NCI-H446 treated with DMSO at 0.1 percent for 48 hours (cell line): ENCODE data around the gene ALOX5AP.

ENCODE experiments used
- DNase-seq: peaks from one replicate; lab custom pipeline; 2025; lab: John Stamatoyannopoulos, UW

Gene ALOX5AP

DNA sequence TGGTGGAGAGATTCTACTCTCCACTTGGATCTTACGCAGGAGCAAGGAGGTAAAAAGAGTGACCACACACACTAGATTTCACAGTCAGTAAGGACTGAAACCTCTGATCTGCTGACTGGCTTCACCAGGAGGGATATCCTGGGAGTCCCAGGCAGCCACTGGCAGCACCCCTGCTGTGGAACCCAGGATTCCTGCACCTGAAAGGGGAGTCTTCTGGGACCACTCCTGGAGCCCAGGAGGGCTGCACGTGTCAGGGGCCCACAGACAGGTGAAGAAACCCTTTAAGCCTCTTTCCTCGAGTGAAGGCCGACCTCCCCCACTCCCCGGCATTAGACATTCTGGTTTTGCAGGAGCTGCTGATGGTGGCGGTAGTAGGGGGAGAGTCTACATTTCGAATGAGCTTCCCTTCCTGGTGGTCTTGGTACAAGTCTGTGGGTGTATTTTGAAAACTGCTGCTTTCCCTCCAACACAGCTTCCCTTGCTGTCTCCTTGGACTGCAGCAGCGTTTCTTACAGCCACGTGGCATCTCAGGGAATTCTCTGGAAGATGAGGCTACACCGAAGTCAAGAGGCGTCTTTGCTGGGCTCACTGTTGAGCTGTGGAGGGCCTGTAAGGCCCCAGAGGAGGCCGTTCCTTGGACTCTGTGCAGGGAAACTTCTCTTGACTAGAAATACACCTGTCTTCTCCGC is 62.6 kb downstream of the ALOX5AP start:
- no peak for DNase-seq

DNA sequence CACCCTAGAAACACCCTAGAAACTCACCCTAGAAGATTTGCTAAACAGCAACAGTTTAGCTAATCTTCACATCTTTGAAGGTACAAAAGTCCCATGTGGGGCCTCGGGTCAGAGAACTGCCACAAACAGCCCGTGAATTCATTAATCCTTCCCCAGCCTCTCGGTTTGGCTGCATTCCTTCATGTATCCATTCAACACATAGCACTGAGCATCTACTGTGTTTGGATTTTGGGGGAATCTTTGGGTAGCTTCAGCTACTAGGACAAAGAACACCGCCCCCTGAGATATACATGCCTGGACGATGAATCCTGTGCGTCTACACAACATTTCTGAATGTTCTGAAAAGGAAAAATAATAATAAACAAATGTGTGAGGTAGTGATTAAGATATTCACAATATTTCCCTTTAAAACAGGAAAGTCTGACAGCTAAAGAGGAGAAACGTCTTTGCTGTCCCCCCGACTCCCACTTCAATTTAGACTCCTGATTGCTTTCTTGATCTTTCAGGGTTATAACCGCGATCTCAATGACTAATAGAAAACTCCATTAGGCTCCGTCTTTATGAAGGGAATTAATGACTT is 63.5 kb downstream of the ALOX5AP start:
- DNase-seq: no peak

DNA sequence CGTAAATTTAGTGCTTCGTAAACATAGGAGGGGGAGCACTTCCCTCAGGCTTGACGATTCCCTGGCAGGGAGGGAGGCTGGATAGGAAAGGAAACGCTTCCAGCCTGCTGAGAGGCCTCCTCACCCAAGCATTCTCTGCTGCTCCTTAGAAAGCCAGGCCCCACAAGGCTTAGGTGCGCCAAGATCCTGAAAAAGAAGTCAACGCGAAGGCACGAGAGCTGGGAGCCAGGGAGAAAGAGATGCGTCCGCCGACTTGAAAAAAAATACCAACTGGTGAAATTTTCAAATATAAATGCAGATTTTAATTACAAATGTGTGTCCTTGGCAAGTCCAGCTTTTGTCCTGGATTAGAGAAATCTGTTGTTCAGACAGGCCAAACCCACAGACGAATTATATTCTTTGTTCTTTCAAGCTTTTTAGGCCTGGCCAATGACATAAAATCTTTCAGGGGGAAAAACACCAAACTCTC is 64.0 kb downstream of the ALOX5AP start:
- DNase-seq: no peak

DNA sequence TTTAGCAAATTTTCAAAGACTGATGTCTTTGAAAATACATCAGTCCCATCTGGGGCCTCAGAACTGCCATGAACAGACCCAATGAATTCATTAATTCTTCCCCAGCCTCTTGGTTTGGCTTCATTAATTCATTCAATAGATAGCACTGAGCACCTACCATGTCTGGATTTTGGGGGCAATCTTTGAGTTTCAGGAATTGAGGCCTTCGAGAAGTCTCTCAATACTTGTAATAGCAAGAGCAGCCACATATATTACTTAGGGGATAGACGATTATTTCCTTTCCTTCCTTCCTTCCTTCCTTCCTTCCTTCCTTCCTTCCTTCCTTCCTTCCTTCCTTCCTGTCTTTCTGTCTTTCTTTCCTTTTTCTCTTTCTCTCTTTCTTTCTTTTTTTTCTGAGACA is 64.8 kb downstream of the ALOX5AP start:
- DNase-seq: no peak

- DNase-seq: no peak
Measured at GRCh38 chr13:30802501-30802900, 67.2 kb downstream of the ALOX5AP start.

GRCh38 chr13:30802953-30803478 is 67.7 kb downstream of the ALOX5AP start:
- DNase-seq: no peak

GRCh38 chr13:30803749-30804148 is 68.4 kb downstream of the ALOX5AP start:
- no peak for DNase-seq

GRCh38 chr13:30804474-30804873 is 69.1 kb downstream of the ALOX5AP start:
- no peak for DNase-seq

- no peak for DNase-seq
Measured at GRCh38 chr13:30805132-30805537, 69.8 kb downstream of the ALOX5AP start.

DNA sequence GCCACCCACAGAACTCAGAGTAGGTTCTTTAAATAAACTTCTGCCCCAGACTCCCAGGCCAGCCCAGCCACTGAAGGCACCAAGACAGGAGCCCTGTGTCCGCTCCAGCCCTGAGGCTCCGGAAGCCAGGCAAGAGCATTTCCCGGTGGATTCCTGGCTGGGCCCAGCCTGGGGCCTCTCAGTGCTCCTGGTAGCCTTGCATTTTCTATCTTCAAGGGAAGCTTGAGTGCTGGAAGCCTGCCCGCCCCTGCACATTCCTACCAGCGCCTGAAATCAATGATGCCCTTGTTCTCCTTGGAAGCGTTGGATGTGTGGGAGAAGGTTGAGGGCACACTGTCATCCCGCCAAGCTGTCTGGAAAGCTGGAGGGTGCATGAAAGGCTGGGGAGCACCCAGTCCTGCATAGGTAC is 70.3 kb downstream of the ALOX5AP start:
- DNase-seq: no peak

DNA sequence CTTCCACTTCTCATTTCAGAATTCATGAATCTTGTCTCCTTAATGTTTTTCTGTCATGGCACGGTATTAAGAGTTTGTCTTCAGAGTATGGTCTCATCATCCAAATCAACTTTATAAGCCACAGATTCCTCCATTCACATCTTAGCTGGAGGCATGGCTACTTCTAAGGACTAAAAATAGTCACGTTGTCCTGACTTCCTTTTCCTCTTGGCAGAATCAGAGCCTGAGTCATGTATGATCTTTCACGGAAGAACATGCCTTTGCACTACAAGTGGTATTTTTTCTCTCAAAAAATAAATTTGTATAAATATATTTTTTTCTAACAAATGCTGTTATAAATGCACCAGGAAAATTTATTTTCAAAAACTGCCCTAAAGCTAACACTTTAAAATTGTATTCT is 71.4 kb downstream of the ALOX5AP start:
- no peak for DNase-seq

GRCh38 chr13:30807392-30807791 is 72.0 kb downstream of the ALOX5AP start:
- no peak for DNase-seq

DNA sequence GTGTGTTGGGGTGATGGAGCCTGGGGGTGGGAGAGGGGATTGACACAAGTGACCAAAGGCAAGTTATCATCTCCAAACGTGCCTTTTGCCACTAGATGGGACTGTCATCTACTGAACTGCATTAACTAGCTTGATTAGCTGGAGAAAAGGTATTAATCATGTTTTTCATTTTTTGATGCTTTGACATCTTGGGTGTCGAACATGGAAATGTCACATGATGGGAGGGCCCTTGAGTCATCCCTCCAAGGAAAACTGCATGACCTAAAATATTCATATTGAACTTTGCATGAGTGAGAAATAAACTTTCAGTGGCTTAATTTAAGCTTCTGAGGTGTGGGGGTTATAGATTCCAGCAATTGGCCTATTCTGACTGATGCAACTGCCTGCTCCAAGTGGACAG is 73.3 kb downstream of the ALOX5AP start:
- no peak for DNase-seq

GRCh38 chr13:30809787-30810186 is 74.4 kb downstream of the ALOX5AP start:
- no peak for DNase-seq

DNA sequence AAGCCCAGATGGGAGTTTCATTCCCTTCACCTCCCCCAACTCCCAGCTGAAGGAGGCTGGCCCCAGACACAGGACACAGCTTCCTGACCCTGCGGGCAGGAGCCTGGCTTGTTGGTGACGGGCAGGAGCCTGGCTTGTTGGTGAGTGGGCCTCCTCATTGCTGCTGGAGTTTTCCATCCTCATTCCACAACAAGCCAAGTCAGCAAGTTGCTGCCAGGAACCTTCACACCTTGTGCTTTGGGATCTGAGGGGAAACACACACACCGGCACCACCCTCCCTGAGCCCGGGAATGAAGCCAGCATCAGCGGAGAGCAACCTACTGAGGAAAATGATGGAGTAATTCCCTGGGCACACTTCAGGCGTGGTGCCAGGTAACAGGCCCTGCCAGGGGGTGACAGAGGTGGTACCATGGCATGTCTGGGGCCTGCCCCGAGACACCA is 74.9 kb downstream of the ALOX5AP start:
- no peak for DNase-seq

GRCh38 chr13:30810801-30811200 is 75.5 kb downstream of the ALOX5AP start:
- DNase-seq: no peak
